Measurements from ENCODE around the gene CCDC182.
A peak's percentile ranks its signal among the peaks of the same experiment; 100 is the strongest.

CCDC182 gene

GRCh38 chr17:57746221-57746620 is 1.1 kb upstream of the CCDC182 start:
- H3K4me3 ChIP-seq (ENCODE audit: control insufficient read depth, low read depth, low read length): no peak overlapping the region
- DNase-seq (ENCODE audit: low read depth): no peak
- TF ChIP-seq, protein P1, sequence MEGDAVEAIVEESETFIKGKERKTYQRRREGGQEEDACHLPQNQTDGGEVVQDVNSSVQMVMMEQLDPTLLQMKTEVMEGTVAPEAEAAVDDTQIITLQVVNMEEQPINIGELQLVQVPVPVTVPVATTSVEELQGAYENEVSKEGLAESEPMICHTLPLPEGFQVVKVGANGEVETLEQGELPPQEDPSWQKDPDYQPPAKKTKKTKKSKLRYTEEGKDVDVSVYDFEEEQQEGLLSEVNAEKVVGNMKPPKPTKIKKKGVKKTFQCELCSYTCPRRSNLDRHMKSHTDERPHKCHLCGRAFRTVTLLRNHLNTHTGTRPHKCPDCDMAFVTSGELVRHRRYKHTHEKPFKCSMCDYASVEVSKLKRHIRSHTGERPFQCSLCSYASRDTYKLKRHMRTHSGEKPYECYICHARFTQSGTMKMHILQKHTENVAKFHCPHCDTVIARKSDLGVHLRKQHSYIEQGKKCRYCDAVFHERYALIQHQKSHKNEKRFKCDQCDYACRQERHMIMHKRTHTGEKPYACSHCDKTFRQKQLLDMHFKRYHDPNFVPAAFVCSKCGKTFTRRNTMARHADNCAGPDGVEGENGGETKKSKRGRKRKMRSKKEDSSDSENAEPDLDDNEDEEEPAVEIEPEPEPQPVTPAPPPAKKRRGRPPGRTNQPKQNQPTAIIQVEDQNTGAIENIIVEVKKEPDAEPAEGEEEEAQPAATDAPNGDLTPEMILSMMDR (IDR thresholded peaks at IDR 0.05; ENCODE audit: control insufficient read depth, insufficient read depth, low read depth, low read length, missing control alignments): no peak

GRCh38 chr17:57744195-57745170 is 616 bp downstream of the CCDC182 start:
- H3K4me3 ChIP-seq (ENCODE audit: control insufficient read depth, low read depth, low read length): no peak overlapping the region
- no peak for DNase-seq (ENCODE audit: low read depth)
- TF ChIP-seq, protein P1 (IDR thresholded peaks at IDR 0.05; ENCODE audit: control insufficient read depth, insufficient read depth, low read depth, low read length, missing control alignments): no peak

GRCh38 chr17:57740235-57740528 is 4.9 kb downstream of the CCDC182 start:
- no peak overlapping the region for H3K4me3 ChIP-seq (ENCODE audit: control insufficient read depth, low read depth, low read length)
- TF ChIP-seq, protein P1 (IDR thresholded peaks at IDR 0.05; ENCODE audit: control insufficient read depth, insufficient read depth, low read depth, low read length, missing control alignments): no peak
- DNase-seq (ENCODE audit: low read depth): no peak

DNA sequence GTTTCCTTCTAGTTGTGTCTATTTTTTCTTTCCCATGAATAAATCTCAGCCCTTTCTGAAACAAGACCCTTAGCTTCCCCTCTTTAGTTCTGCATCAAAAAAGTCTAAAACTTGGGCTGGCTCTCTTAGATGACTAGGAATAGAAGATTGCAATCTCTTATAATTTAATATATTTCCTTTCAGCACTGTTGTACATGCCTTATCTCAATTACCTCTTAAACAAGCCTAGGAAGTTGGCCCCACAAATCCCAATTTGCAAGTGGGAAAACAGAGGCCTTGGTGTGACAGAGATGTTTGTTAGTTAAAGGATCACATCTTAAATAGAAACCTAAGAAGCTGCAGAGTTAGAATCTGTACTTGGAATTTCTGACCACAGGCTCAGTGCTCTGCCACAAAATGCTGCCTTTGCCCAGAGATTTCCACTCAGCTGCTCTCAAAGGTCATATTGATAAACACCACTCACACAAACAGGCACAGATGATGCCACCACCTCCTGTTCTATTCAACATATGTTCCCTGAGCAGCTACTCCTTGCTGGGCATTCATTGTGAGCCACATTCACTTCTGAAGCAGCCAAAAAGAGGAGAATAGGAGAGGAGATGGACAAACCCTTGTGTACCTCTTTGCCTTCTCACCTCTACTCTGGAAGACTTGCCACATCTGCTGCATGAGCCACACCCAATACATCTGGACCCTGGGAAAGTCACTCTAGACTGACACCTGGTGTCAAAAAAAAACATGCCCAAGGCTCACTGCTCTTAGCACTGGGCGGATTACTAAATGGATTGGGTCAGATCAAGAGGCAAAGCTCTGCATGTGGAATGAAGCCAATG is 5.5 kb downstream of the CCDC182 start:
- DNase-seq (ENCODE audit: low read depth): no peak
- TF ChIP-seq, protein P1 (IDR thresholded peaks at IDR 0.05; ENCODE audit: control insufficient read depth, insufficient read depth, low read depth, low read length, missing control alignments): peak; percentile 13
- H3K4me3 ChIP-seq (ENCODE audit: control insufficient read depth, low read depth, low read length): no peak overlapping the region

DNA sequence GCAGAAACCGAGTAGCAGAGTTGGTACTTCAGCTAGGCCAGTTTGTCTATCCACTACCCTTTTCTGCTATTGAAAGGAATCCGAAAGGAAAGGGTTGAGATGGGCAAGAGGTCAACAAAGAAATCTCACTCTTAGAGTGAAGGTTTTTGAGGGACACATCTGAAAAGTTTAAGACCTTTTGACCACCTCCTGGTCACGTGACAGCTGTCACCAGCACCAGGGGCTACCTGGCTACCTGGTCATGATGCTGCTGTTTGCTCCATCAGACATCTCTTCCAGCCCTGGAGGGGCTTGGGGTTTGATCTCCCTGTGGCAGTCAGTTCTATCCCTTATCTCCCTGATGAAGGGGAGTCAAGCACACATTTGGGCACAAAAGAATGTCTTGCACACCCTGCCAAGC is 7.6 kb downstream of the CCDC182 start:
- no peak overlapping the region for H3K4me3 ChIP-seq (ENCODE audit: control insufficient read depth, low read depth, low read length)
- TF ChIP-seq, protein P1 (IDR thresholded peaks at IDR 0.05; ENCODE audit: control insufficient read depth, insufficient read depth, low read depth, low read length, missing control alignments): no peak

DNA sequence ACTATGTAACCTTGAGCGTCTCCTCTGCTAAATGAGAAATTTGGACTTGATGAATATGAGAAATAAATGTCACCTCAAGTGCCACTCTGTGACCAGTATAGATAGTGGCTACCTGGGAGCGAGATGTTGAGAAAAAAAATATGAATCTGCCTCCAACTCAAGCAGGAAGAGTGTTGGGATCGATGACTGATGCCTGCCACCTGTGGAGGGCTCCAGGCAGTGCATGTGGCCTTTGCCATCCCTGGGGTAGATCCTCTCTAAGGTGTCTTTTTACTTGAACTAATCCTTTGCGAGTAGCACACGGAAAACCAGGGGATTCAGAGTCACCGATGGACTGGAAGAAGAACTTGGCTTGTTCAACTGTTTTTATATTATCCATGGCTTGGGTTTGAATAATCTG is 9.4 kb downstream of the CCDC182 start:
- TF ChIP-seq, protein P1 (IDR thresholded peaks at IDR 0.05; ENCODE audit: control insufficient read depth, insufficient read depth, low read depth, low read length, missing control alignments): no peak
- H3K4me3 ChIP-seq (ENCODE audit: control insufficient read depth, low read depth, low read length): no peak overlapping the region
- no peak for DNase-seq (ENCODE audit: low read depth)

More for the DNA sequence above, 7.6 kb downstream of the CCDC182 start:
- no peak for DNase-seq (ENCODE audit: low read depth)
